ENCODE measurements around the gene RXRA.

The RXRA gene

GRCh38 chr9:134351606-134352176, 25.4 kb downstream of the RXRA start:
- no peak for DNase-seq (ENCODE audit: low spot score)

- DNase-seq (ENCODE audit: low spot score) = no peak
These were observed 26.1 kb downstream of the RXRA start for GRCh38 chr9:134352247-134352933.

DNA sequence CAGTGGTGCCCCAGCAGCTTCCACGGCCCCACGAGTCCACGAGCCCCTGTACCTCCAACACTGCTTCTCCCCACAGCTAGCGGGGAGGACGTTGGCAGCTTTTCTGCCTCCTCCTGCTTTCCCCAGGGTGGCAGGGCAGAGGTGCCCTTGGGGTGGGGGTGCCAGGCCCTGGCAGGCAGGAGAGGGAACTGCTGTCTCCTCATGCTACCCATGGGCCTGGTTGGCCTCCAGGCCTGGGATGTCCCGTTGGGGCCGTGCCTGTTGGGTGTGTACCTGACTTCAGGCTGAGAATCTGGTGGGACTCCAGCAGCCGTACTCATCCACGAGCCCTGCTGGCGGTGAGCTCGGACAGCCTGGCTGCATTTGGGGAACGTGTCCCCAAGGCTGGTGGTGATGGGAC, 27.3 kb downstream of the RXRA start:
- no peak for DNase-seq (ENCODE audit: low spot score)

DNA sequence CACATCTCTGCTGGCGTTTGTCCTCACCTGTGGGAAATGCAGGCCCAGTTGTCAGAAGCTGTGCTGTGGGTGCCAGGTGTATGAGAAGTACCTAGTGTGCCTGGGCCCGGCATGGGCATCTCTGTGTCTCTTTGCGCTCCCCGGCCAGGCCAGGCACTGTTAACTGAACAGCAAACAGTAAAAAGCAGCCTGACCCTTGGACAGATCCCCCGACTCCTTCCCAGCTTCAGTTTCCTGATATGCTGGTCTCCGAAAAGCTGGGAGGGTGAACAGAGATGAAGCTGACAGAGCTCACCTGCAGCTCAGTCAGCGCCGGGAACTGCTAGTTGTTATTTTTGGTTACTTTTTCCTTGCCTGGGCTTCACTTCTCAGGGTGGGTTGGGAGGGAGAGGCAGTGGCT, 28.9 kb downstream of the RXRA start:
- DNase-seq (ENCODE audit: low spot score) = no peak

DNA sequence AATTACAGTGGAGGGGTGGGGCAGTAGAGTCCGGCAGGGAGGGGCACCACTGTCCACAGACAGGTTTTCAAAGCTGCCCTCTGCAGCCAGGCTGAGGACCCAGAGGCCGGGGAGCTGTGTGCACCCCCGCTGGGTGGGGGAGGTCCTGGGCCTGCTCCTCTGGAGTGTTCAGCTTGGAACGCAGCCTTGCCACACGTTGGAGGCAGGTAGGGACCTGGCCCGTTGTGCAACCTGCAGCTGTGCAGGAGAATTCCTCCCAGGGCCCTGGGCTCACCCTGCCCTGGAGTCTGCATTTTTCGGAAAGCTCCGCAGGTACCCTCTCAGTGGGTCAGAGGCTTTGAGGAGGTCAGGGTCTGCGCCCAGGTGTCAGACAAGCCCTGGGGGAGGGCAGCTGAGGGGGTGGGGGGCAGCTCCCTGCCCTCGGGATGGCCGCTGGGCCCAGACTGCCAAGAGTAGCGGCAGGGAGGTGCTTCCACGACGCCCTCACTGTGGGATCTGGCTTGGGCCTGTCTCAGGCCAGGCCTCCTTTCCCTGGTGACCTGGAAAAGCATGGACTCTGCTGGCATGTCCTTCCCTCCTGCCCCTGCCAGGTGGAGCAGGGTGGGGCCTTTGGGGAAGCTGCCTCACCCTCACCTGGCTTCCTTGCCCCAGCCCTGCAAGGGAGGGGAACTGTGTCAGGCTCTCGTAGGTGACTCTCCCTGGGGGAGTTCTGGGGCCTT, 29.5 kb downstream of the RXRA start:
- no peak for DNase-seq (ENCODE audit: low spot score)

- no peak for DNase-seq (ENCODE audit: low spot score)
These were observed 30.5 kb downstream of the RXRA start for GRCh38 chr9:134356496-134357470.

GRCh38 chr9:134357631-134358025, 31.4 kb downstream of the RXRA start:
- DNase-seq (ENCODE audit: low spot score) = no peak

GRCh38 chr9:134358026-134358661, 31.9 kb downstream of the RXRA start:
- no peak for DNase-seq (ENCODE audit: low spot score)

DNA sequence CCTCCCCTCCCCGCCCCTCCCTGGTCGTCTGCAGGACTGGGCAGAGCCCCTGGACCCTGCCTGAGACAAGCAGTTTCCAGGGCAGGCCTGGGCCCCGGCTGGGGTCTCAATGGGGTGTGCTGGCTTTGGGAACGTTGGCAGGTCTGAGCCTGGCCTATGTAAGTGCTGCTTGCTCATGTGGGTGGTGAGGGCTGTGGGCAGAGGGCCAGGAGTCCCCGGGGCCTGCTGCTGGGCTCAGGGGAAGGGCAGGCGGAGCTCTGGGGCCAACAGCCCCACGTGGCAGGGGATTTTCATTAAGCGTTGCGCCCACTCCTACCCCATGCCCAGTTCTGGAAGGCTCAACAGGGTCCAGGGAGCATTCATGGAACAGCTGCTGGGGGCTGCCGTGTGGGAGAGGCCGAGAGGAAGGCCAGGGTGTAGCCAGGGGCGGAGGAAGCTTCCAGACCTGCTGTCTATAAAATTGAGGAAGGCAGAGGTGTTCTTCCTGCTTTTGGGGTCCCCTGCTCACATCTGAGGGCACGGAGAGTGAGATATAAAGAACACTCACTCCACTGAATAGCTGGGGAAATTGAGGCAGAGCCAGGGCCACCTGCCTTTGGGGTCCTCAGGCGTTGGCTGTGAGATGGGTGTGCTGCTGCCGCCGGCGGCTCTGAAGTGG, 32.5 kb downstream of the RXRA start:
- no peak for DNase-seq (ENCODE audit: low spot score)

DNA sequence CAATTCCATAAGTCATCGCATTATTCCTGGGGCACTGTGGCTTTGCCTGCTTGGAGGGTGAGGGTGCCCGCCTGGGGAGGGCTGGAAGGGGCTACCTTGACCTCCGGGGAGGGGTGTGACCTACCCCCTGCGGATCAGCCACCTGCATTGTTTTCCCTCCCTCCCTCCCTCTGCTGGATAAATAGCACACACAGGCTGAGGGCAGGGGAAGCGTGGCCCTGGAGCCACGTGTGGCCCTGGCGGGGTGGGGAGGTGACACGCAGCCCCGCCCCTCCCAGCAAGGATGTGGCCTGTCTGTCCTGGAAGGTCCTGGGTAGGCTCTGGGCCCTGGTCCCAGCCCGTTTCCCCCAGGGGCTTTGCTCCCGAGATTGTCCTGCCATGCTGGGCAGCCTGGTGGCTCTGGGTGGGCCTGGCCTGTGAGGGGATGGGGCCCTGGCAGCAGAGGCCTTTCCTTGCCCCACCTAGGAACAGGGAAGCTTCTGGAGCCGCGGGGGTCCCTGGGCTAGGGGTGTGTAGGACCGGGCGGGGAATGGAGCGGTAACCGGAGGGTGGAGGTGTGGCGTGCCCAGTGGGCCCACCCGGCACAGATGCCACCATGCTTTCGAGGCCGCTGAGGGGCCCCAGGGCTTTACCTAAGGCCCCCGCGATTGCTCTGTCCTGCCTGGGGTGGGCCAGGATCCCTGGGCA, 33.4 kb downstream of the RXRA start:
- DNase-seq (ENCODE audit: low spot score) = no peak

GRCh38 chr9:134360180-134360759, 34.0 kb downstream of the RXRA start:
- DNase-seq (ENCODE audit: low spot score) = no peak

- no peak for DNase-seq (ENCODE audit: low spot score)
These were observed 34.6 kb downstream of the RXRA start for GRCh38 chr9:134360897-134361296.

GRCh38 chr9:134361426-134361825, 35.2 kb downstream of the RXRA start:
- DNase-seq (ENCODE audit: low spot score) = no peak

DNA sequence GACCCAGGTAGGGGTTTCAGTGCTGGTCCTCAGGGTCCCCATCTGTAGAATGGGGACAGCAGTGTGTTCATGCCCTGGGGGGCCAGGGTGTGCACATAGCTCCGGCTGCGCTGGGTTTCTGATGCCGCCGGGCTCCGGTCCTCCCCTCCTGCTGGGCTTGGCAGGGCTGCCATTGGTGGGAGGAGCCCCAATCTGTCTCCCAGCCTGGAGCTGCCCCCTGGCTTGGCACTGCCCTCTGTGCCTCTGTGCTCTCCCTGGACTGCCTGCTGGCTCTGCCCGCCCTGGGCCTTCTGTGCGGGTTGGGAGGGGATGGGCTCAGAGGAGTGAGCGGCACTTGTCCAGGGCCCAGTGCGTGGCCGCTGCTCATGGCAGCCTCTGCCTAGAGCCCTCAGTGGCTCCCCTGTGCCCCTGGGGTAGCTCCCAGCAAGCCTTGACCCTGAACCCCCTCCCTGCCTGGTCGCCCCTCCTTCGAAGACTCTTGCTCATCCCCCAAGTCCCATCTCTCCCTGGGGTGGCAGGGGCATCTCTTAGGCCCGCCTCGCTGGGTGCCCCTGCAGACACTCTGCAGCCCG, 35.7 kb downstream of the RXRA start:
- DNase-seq (ENCODE audit: low spot score) = no peak

GRCh38 chr9:134363450-134363849, 37.2 kb downstream of the RXRA start:
- no peak for DNase-seq (ENCODE audit: low spot score)

DNA sequence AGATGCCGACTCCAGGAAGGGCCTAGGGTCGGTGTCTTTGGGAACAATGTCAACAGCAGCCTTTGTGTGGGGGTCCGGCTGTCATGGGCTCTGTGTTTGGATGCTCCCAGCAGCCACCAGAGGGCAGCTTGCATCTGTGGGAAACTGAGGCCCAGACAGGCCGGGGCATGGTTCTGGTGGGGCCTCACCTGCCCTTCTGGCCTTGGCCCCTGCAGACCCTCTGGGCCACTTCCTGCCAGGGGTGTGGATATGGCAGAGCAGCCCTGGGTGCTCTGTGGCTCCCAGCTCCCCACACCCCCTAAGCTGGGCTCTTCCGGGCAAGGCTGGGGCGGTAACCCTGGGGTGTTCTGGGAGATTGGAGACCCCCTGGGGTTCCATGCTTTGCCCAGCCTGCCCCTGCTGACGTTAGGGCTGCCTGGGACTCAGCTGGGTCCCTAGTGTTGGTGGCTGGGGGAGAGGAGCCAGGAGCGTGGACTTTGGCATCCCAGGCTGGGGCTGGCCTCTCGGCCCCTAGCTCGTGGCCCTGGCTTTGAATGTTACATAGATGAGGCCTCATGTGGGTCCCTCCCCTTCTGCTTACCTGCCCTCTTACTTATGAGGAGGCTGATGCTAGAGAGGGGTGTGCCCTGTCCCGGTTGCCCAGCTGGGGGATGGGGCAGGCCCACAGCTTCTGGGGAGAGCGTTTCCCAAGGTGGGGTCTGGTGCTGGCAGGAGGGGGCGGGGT, 38.3 kb downstream of the RXRA start:
- DNase-seq (ENCODE audit: low spot score) = no peak

GRCh38 chr9:134365115-134365596, 38.9 kb downstream of the RXRA start:
- no peak for DNase-seq (ENCODE audit: low spot score)

- DNase-seq (ENCODE audit: low spot score) = peak; percentile 56
These were observed 39.6 kb downstream of the RXRA start for GRCh38 chr9:134365791-134366222.

Data from SK-N-DZ (cell line).